Measurements from ENCODE around the gene IGSF21. TPM values are rescaled to one million over a fixed set of nuclear protein-coding genes. Genes with fewer than 3 reads are reported as not detected.
A peak's percentile ranks its signal among the peaks of the same experiment; 100 is the strongest.

Gene IGSF21
- total and polyA plus RNA-seq, 2 donors from 2014 or later: 1.4 to 6.6 TPM

DNA sequence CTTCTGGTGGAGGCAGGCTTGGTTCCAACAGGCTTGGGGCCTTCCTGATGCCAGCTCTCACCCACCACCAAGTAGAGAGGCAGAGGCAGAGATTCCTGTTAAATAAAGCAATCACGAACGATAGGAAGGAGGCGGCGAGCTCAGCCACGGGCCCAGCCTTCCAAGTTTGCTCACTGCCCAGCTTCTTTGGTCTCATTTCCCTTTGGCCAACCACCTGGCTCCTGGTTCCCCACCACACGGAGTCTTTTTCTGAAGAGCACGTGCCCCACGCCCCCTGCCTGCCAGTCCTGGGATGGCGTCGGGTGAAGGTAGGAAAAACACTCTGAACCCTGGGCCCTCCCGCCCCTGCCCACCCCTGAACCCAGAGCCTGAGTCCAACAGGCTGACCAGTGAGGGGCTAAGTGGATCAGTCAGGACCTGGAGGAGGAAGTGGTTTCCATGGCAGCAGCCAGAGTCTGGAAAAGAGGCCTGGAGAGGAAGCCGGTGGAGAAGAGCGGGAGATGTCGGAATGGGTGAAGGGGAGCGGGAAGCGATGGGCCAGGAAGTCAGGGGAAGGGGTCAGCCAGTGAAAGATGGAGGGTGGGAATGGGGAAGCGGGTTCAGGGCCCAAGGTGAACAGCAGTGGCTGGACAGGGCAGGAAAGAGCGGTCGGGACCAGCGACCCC, 214.9 kb downstream of the IGSF21 start:
- H3K27me3 ChIP-seq (ENCODE audit: control insufficient read depth, insufficient read depth, low read length): no peaks in the 10 kb centered on the region
- no peak for FAIRE-seq
- TF ChIP-seq CTCF (IDR thresholded peaks at IDR 0.05; ENCODE audit: borderline replicate concordance, extremely low read depth, insufficient read depth): no peak
- DNase-seq: peak in 2 of 5 donors; percentile 35 to 53
- H3K36me3 ChIP-seq (ENCODE audit: control insufficient read depth in 2 of 3, insufficient read depth in 3 of 3, low read length in 3 of 3): no peaks in the 10 kb centered on the region
- intact Hi-C loops (cut with DNase I): no loop called here
- no peak overlapping the region for H3K9ac ChIP-seq (ENCODE audit: low read length in 3 of 3)
- no peak overlapping the region for H3K27ac ChIP-seq (ENCODE audit: low read depth in 2 of 2, low read length in 2 of 2)
- H3K4me1 ChIP-seq (ENCODE audit: control insufficient read depth in 2 of 3, insufficient read depth in 2 of 3, low read depth in 1 of 3, low read length in 3 of 3): no peaks in the 10 kb centered on the region
- H3K9me3 ChIP-seq (ENCODE audit: control insufficient read depth in 2 of 3, insufficient read depth in 1 of 3, low read length in 3 of 3): peaks cover 0 to 5% (median 2%) of the 10 kb centered on the region in 3 donors
- H3K4me3 ChIP-seq (ENCODE audit: low read length in 3 of 3): no peak overlapping the region

- no peak for TF ChIP-seq CTCF (IDR thresholded peaks at IDR 0.05; ENCODE audit: borderline replicate concordance, extremely low read depth, insufficient read depth)
- intact Hi-C loops (cut with DNase I): no loop called here
- no peak for FAIRE-seq
Observed at GRCh38 chr1:18323259-18323658, 215.7 kb downstream of the IGSF21 start.

GRCh38 chr1:18324246-18324645, 216.6 kb downstream of the IGSF21 start:
- H3K9ac ChIP-seq (ENCODE audit: low read length in 3 of 3): no peak overlapping the region
- intact Hi-C loops (cut with DNase I): no loop called here
- no peak for DNase-seq

More at GRCh38 chr1:18323259-18323658, 215.7 kb downstream of the IGSF21 start:
- DNase-seq: no peak
- Histone ChIP-seq H3K27me3 (ENCODE audit: control insufficient read depth, insufficient read depth, low read length) (no peaks in the 10 kb centered on the region), H3K27ac (ENCODE audit: low read depth in 2 of 2, low read length in 2 of 2) (no peak overlapping the region), H3K36me3 (ENCODE audit: control insufficient read depth in 2 of 3, insufficient read depth in 3 of 3, low read length in 3 of 3) (no peaks in the 10 kb centered on the region), H3K4me3 (ENCODE audit: low read length in 3 of 3) (no peak overlapping the region), H3K9me3 (ENCODE audit: control insufficient read depth in 2 of 3, insufficient read depth in 1 of 3, low read length in 3 of 3) (peaks cover 0 to 5% (median 2%) of the 10 kb centered on the region in 3 donors), H3K9ac (ENCODE audit: low read length in 3 of 3) (no peak overlapping the region), H3K4me1 (ENCODE audit: control insufficient read depth in 2 of 3, insufficient read depth in 2 of 3, low read depth in 1 of 3, low read length in 3 of 3) (no peaks in the 10 kb centered on the region)

More at GRCh38 chr1:18324246-18324645, 216.6 kb downstream of the IGSF21 start:
- TF ChIP-seq CTCF (IDR thresholded peaks at IDR 0.05; ENCODE audit: borderline replicate concordance, extremely low read depth, insufficient read depth): no peak
- no peaks in the 10 kb centered on the region for H3K27me3 ChIP-seq (ENCODE audit: control insufficient read depth, insufficient read depth, low read length)
- no peaks in the 10 kb centered on the region for H3K4me1 ChIP-seq (ENCODE audit: control insufficient read depth in 2 of 3, insufficient read depth in 2 of 3, low read depth in 1 of 3, low read length in 3 of 3)
- no peaks in the 10 kb centered on the region for H3K36me3 ChIP-seq (ENCODE audit: control insufficient read depth in 2 of 3, insufficient read depth in 3 of 3, low read length in 3 of 3)
- no peak overlapping the region for H3K27ac ChIP-seq (ENCODE audit: low read depth in 2 of 2, low read length in 2 of 2)
- no peak for FAIRE-seq
- peaks cover 0 to under 1% (median 0%) of the 10 kb centered on the region in 3 donors for H3K9me3 ChIP-seq (ENCODE audit: control insufficient read depth in 2 of 3, insufficient read depth in 1 of 3, low read length in 3 of 3)
- H3K4me3 ChIP-seq (ENCODE audit: low read length in 3 of 3): no peak overlapping the region
